IMR-90 (cell line): Measurements from ENCODE around the gene LLGL1. TPM values are rescaled to one million over a fixed set of nuclear protein-coding genes. Genes with fewer than 3 reads are reported as not detected.
A peak's percentile ranks its signal among the peaks of the same experiment; 100 is the strongest.

ENCODE experiments used
- ATAC-seq: fragments of 200-7000 bp; cut with Tn5 transposase; 2 replicates; pipeline ENCODE4 v1.9.1; 2020; ENCODE audit warnings: low read depth, mild to moderate bottlenecking, moderate library complexity
- BruUV-seq: library from RNA; stranded (reverse); fragments of 400-500 nt; replicated peaks from 2 replicates; lab custom pipeline; 2021; lab: Mats Ljungman, UMichigan
- CTCF ChIA-PET: fragments of 300-600 bp; formaldehyde crosslinking; extraction: SDS; loops from one replicate; lab custom pipeline; 2021; ENCODE audit warnings: antibody characterized with exemption; lab: Yijun Ruan, JAX
- POLR2A ChIA-PET: fragments of 300-600 bp; sonication (Branson Sonifier 250); formaldehyde crosslinking; loops from one replicate; lab custom pipeline; 2022; ENCODE audit warnings: antibody characterized with exemption; ENCODE audit not compliant: unreplicated experiment; lab: Charles Lee
- DNase-seq: peaks from one replicate; pipeline ENCODE4 v3.0.0; 2013
- H2AFZ ChIP-seq: replicated peaks from 2 replicates; pipeline ENCODE3; 2013; ENCODE audit warnings: low read length, mild to moderate bottlenecking; ENCODE audit not compliant: poor library complexity
- H2AK5ac ChIP-seq: 2 replicates; pipeline ENCODE4 v1.6.1; 2013; ENCODE audit warnings: low read depth, low read length, inconsistent platforms
- H2AK9ac ChIP-seq: replicated peaks from 2 replicates; pipeline ENCODE3; 2013; ENCODE audit warnings: mild to moderate bottlenecking, low read depth, low read length, moderate library complexity; ENCODE audit not compliant: poor library complexity
- H2BK120ac ChIP-seq: 2 replicates; pipeline ENCODE4 v1.6.1; 2013; ENCODE audit warnings: low read depth, low read length, inconsistent platforms
- H2BK15ac ChIP-seq: 3 replicates; pipeline ENCODE4 v1.6.1; 2013; ENCODE audit warnings: low read depth, low read length, inconsistent platforms
- H2BK20ac ChIP-seq: 2 replicates; pipeline ENCODE4 v1.6.1; 2013; ENCODE audit warnings: low read depth, mild to moderate bottlenecking, inconsistent platforms, low read length, moderate library complexity
- H2BK5ac ChIP-seq: 2 replicates; pipeline ENCODE4 v1.6.1; 2013; ENCODE audit warnings: mild to moderate bottlenecking, low read depth, low read length, inconsistent platforms; ENCODE audit not compliant: poor library complexity, severe bottlenecking
- H3K14ac ChIP-seq: replicated peaks from 2 replicates; pipeline ENCODE4 v1.6.1; 2013; ENCODE audit warnings: low read depth, low read length, inconsistent platforms
- H3K18ac ChIP-seq: 2 replicates; pipeline ENCODE4 v1.6.1; 2013; ENCODE audit warnings: low read depth, low read length, control low read depth
- H3K23ac ChIP-seq: 2 replicates; pipeline ENCODE4 v1.6.1; 2013; ENCODE audit warnings: low read depth, low read length, inconsistent platforms
- H3K27ac ChIP-seq: 2 replicates; pipeline ENCODE4 v1.5.1; 2013; ENCODE audit warnings: mild to moderate bottlenecking, control low read depth, low read length; ENCODE audit not compliant: insufficient read depth
- H3K27me3 ChIP-seq: 2 replicates; pipeline ENCODE4 v1.6.1; 2013; ENCODE audit warnings: low read length; ENCODE audit not compliant: control insufficient read depth, insufficient read depth
- H3K36me3 ChIP-seq: 2 replicates; pipeline ENCODE4 v1.6.1; 2013; ENCODE audit warnings: low read length, mixed read lengths; ENCODE audit not compliant: control insufficient read depth, insufficient read depth
- H3K4ac ChIP-seq: 2 replicates; pipeline ENCODE4 v1.6.1; 2013; ENCODE audit warnings: low read depth, low read length, inconsistent platforms
- H3K4me1 ChIP-seq: 2 replicates; pipeline ENCODE4 v1.6.1; 2013; ENCODE audit warnings: low read length, mixed read lengths; ENCODE audit not compliant: control insufficient read depth, insufficient read depth
- H3K4me2 ChIP-seq: 2 replicates; pipeline ENCODE4 v1.6.1; 2013; ENCODE audit warnings: low read depth, mild to moderate bottlenecking, control low read depth, low read length, moderate library complexity
- H3K4me3 ChIP-seq: 2 replicates; pipeline ENCODE4 v1.5.1; 2013; ENCODE audit warnings: low read depth, mild to moderate bottlenecking, control low read depth, low read length, moderate library complexity; ENCODE audit not compliant: insufficient read depth
- H3K56ac ChIP-seq: 2 replicates; pipeline ENCODE4 v1.6.1; 2013; ENCODE audit warnings: low read length, inconsistent platforms; ENCODE audit not compliant: insufficient read depth; ENCODE audit errors: extremely low read depth
- H3K79me1 ChIP-seq, 2 experiments: 2 replicates each; pipeline ENCODE4 v1.6.1; 2013; ENCODE audit warnings: low read length in 2 of 2, inconsistent platforms in 1 of 2, low read depth in 1 of 2
- H3K9ac ChIP-seq: 2 replicates; pipeline ENCODE4 v1.6.1; 2013; ENCODE audit warnings: low read depth, low read length, control low read depth
- H3K9me1 ChIP-seq: 2 replicates; pipeline ENCODE4 v1.6.1; 2013; ENCODE audit warnings: low read length, inconsistent platforms; ENCODE audit not compliant: insufficient read depth
- H3K9me3 ChIP-seq: 2 replicates; pipeline ENCODE4 v1.6.1; 2013; ENCODE audit warnings: low read length; ENCODE audit not compliant: control insufficient read depth, insufficient read depth
- H4K20me1 ChIP-seq: 2 replicates; pipeline ENCODE4 v1.6.1; 2013; ENCODE audit warnings: low read length, inconsistent platforms; ENCODE audit not compliant: insufficient read depth
- H4K5ac ChIP-seq: 2 replicates; pipeline ENCODE4 v1.6.1; 2013; ENCODE audit warnings: mild to moderate bottlenecking, low read depth, low read length, control low read depth
- H4K8ac ChIP-seq, 2 experiments: 2 replicates each; pipeline ENCODE4 v1.6.1; 2013; ENCODE audit warnings: low read depth in 2 of 2, low read length in 2 of 2, control low read depth in 1 of 2, inconsistent platforms in 1 of 2
- H4K91ac ChIP-seq: 2 replicates; pipeline ENCODE4 v1.6.1; 2013; ENCODE audit warnings: low read depth, low read length, inconsistent platforms; ENCODE audit not compliant: insufficient read depth
- BHLHE40 ChIP-seq: fragments of 150-350 bp; IDR thresholded peaks from 2 replicates; pipeline ENCODE4 v1.6.1; 2016; ENCODE audit warnings: mild to moderate bottlenecking, low read depth, low read length
- CEBPB ChIP-seq: IDR thresholded peaks from 2 replicates; pipeline ENCODE4 v1.6.1; 2012; ENCODE audit warnings: low read depth, low read length, improper control_type of control experiment
- CHD1 ChIP-seq: IDR thresholded peaks from 2 replicates; pipeline ENCODE4 v1.6.1; 2012; ENCODE audit warnings: low read depth, low read length, improper control_type of control experiment
- CTCF ChIP-seq: conservative IDR thresholded peaks from 2 replicates; pipeline ENCODE4 v1.5.1; 2012; ENCODE audit warnings: mild to moderate bottlenecking, low read depth, low read length, improper control_type of control experiment
- ELK1 ChIP-seq: fragments of 150-350 bp; IDR thresholded peaks from 2 replicates; pipeline ENCODE4 v1.6.1; 2016; ENCODE audit warnings: low read depth, mild to moderate bottlenecking, low read length, moderate library complexity, borderline replicate concordance
- FOS ChIP-seq: fragments of 150-350 bp; IDR thresholded peaks from 2 replicates; pipeline ENCODE4 v1.6.1; 2016; ENCODE audit warnings: low read depth, low read length
- MAFK ChIP-seq: IDR thresholded peaks from 2 replicates; pipeline ENCODE4 v1.6.1; 2012; ENCODE audit warnings: low read depth, low read length, improper control_type of control experiment
- MAZ ChIP-seq: IDR thresholded peaks from 2 replicates; pipeline ENCODE4 v1.6.1; 2012; ENCODE audit warnings: low read depth, mild to moderate bottlenecking, low read length, improper control_type of control experiment, moderate library complexity, borderline replicate concordance
- MXI1 ChIP-seq: IDR thresholded peaks from 2 replicates; pipeline ENCODE4 v1.6.1; 2012; ENCODE audit warnings: low read depth, mild to moderate bottlenecking, low read length, moderate library complexity, borderline replicate concordance
- NFE2L2 ChIP-seq: fragments of 150-350 bp; IDR thresholded peaks from 2 replicates; pipeline ENCODE4 v1.6.1; 2016; ENCODE audit warnings: low read depth, mild to moderate bottlenecking, low read length
- POLR2A ChIP-seq: IDR thresholded peaks from 2 replicates; pipeline ENCODE4 v1.6.1; 2012; ENCODE audit warnings: mild to moderate bottlenecking, low read depth, low read length
- RAD21 ChIP-seq: IDR thresholded peaks from 2 replicates; pipeline ENCODE4 v1.6.1; 2012; ENCODE audit warnings: low read length, improper control_type of control experiment
- RCOR1 ChIP-seq: IDR thresholded peaks from 2 replicates; pipeline ENCODE4 v1.6.1; 2012; ENCODE audit warnings: mild to moderate bottlenecking, low read length, improper control_type of control experiment; ENCODE audit not compliant: insufficient replicate concordance
- RFX5 ChIP-seq: IDR thresholded peaks from 2 replicates; pipeline ENCODE4 v1.8.0; 2012; ENCODE audit warnings: low read depth, mild to moderate bottlenecking, low read length, moderate library complexity
- SMC3 ChIP-seq: fragments of 150-350 bp; IDR thresholded peaks from 2 replicates; pipeline ENCODE4 v1.6.1; 2016; ENCODE audit warnings: low read depth, mild to moderate bottlenecking, antibody characterized with exemption, low read length, moderate library complexity
- USF2 ChIP-seq: fragments of 150-350 bp; IDR thresholded peaks from 2 replicates; pipeline ENCODE4 v1.6.1; 2017; ENCODE audit warnings: mild to moderate bottlenecking, antibody characterized with exemption, low read length, low read depth
- WGBS, 2 experiments: methylation state at CpG; one replicate each; pipeline versions ENCODE4 v1.1.5 to v1.1.7; 2013; ENCODE audit warnings: missing lambda C conversion rate in 2 of 2; ENCODE audit not compliant: insufficient read length in 1 of 2; ENCODE audit errors: extremely low coverage in 2 of 2; 5-methylcytosine and 5-hydroxymethylcytosine counted together
- dilution Hi-C: fragments of 300-500 bp; cut with HindIII; formaldehyde crosslinking; loops from one replicate; pipeline ENCODE4 v1.14.3; 2018; ENCODE audit warnings: low sequenced_read_pairs; ENCODE audit not compliant: unreplicated experiment
- in situ Hi-C: fragments of 300-500 bp; cut with MboI; formaldehyde crosslinking; loops from 3 replicates; pipeline ENCODE4 v1.14.3; 2019; ENCODE audit warnings: low sequenced_read_pairs, inconsistent platforms, mixed read lengths
- intact Hi-C: fragments of 100-400 bp; cut with micrococcal nuclease; formaldehyde crosslinking; loops from 2 replicates; pipeline ENCODE4 v1.10.0; 2022
- polyA plus RNA-seq, 3 experiments: library from polyadenylated mRNA; depleted of rRNA; stranded (reverse); fragments of >200 nt; gene quantifications; 2 replicates each; pipeline ENCODE4 v1.2.3, GENCODE V29; 2012; ENCODE audit warnings: low replicate concordance in 1 of 3
- total RNA-seq: library from RNA; depleted of rRNA; stranded (reverse); fragments of >200 nt; gene quantifications from 2 replicates; pipeline ENCODE4 v1.2.3, GENCODE V29; 2012

Gene LLGL1
- total and polyA plus RNA-seq, 2 of the 4 experiments (the other 2 are of a cell fraction) = 40.1 to 52.9 TPM

- peaks cover 88% of the 10 kb centered on the region for H3K36me3 ChIP-seq
- no peaks in the 10 kb centered on the region for H3K9me3 ChIP-seq
- no peak overlapping the region for H3K56ac ChIP-seq
- TF ChIP-seq MAFK (no peak), CHD1 (no peak), MAZ (no peak), ELK1 (no peak), CTCF (no peak), USF2 (no peak), RCOR1 (no peak), NFE2L2 (no peak), MXI1 (no peak), RFX5 (no peak), CEBPB (no peak), POLR2A (no peak), RAD21 (no peak), BHLHE40 (no peak), FOS (no peak), SMC3 (no peak)
- H3K27me3 ChIP-seq = no peaks in the 10 kb centered on the region
- no peak overlapping the region for H3K18ac ChIP-seq
- DNase-seq (no peak), ATAC-seq (no peak)
- H3K9ac ChIP-seq = no peak overlapping the region
- H3K4me3 ChIP-seq = no peak overlapping the region
- no peak overlapping the region for H3K27ac ChIP-seq
- CTCF ChIA-PET = no interaction called here
- no TSS peak for BruUV-seq
- H2BK5ac ChIP-seq = no peak overlapping the region
- peaks cover 29% of the 10 kb centered on the region for H4K20me1 ChIP-seq
- no peak overlapping the region for H2AK5ac ChIP-seq
- H2BK15ac ChIP-seq = no peak overlapping the region
- dilution Hi-C loops (no loop called here), intact Hi-C loops (no loop called here), in situ Hi-C loops (no loop called here)
- no peak overlapping the region for H4K8ac ChIP-seq
- no peaks in the 10 kb centered on the region for H3K4me1 ChIP-seq
- H3K23ac ChIP-seq = no peak overlapping the region
- H4K5ac ChIP-seq = no peak overlapping the region
- peak overlapping the region; percentile 58 for H2AK9ac ChIP-seq
- peaks cover 8 to 44% of the 10 kb centered on the region in 2 experiments for H3K79me1 ChIP-seq
- H4K91ac ChIP-seq = no peak overlapping the region
- no peak overlapping the region for H2BK20ac ChIP-seq
- POLR2A ChIA-PET = no interaction called here
- H3K4ac ChIP-seq = no peak overlapping the region
- no peak overlapping the region for H3K4me2 ChIP-seq
- H3K14ac ChIP-seq = no peak overlapping the region
- 90% methylated on average over 6 of the region's 15 CpGs; no CpG with 5 or more reads in 1 of the 2 experiments for WGBS, 2 experiments
- H3K9me1 ChIP-seq = no peaks in the 10 kb centered on the region
- H2BK120ac ChIP-seq = no peak overlapping the region
- H2AFZ ChIP-seq = no peak overlapping the region
These were observed 25.8 kb downstream of the LLGL1 start for GRCh38 chr17:18251204-18251603.
